GM12878 (cell line): ENCODE data around the gene OR2C1. TPM values are rescaled to one million over a fixed set of nuclear protein-coding genes. Genes with fewer than 3 reads are reported as not detected.
A peak's percentile ranks its signal among the peaks of the same experiment; 100 is the strongest.

Experiments used
- ATAC-seq: fragments of 200-7000 bp; cut with Tn5 transposase; 3 replicates; pipeline ENCODE4 v1.9.1; 2020; ENCODE audit warnings: mild to moderate bottlenecking, moderate library complexity
- BruUV-seq: library from RNA; stranded (reverse); fragments of 400-500 nt; replicated peaks from 2 replicates; lab custom pipeline; 2021; lab: Mats Ljungman, UMichigan
- CTCF ChIA-PET: fragments of 300-600 bp; sonication (Branson Sonifier 250); formaldehyde crosslinking; extraction: SDS; loops from one replicate; lab custom pipeline; 2021; ENCODE audit warnings: inconsistent platforms; lab: Yijun Ruan, JAX
- POLR2A ChIA-PET: fragments of 350-600 bp; formaldehyde crosslinking; extraction: SDS; loops from one replicate; lab custom pipeline; 2021; ENCODE audit warnings: inconsistent platforms; lab: Charles Lee
- RAD21 ChIA-PET: fragments of 300-600 bp; sonication (Branson Sonifier 250); formaldehyde crosslinking; loops from one replicate; lab custom pipeline; 2023; ENCODE audit warnings: antibody characterized with exemption; ENCODE audit not compliant: unreplicated experiment; lab: Charles Lee
- SMC1A ChIA-PET: fragments of 300-600 bp; sonication (Branson Sonifier 250); formaldehyde crosslinking; loops from one replicate; lab custom pipeline; 2023; ENCODE audit not compliant: unreplicated experiment, uncharacterized antibody; lab: Charles Lee
- DNase-seq: peaks from one replicate; pipeline ENCODE4 v3.0.0-alpha.2; 2011; ENCODE audit warnings: low read depth, low spot score
- FAIRE-seq: peaks from 3 replicates; lab custom pipeline; 2011; peaks lifted over from hg19 to GRCh38; lab: Jason Lieb, UNC
- H2AFZ ChIP-seq: 2 replicates; pipeline ENCODE4 v1.6.0; 2011; ENCODE audit warnings: low read depth, low read length, control low read depth; ENCODE audit not compliant: control insufficient read depth
- H3K27ac ChIP-seq: 2 replicates; pipeline ENCODE4 v1.5.1; 2011; ENCODE audit warnings: control low read depth; ENCODE audit not compliant: control insufficient read depth, insufficient read depth
- H3K27me3 ChIP-seq, 2 experiments: replicated peaks in 1 of 2; 2 replicates each; pipeline versions ENCODE4 v1.6.0 to v1.6.1; 2011; ENCODE audit warnings: low read length in 1 of 2; ENCODE audit not compliant: control insufficient read depth in 2 of 2, insufficient read depth in 2 of 2
- H3K36me3 ChIP-seq, 2 experiments: 2 replicates each; pipeline ENCODE4 v1.5.1; 2011; ENCODE audit warnings: low read length in 1 of 2; ENCODE audit not compliant: control insufficient read depth in 2 of 2, insufficient read depth in 2 of 2
- H3K4me1 ChIP-seq: 2 replicates; pipeline ENCODE4 v1.6.1; 2011; ENCODE audit warnings: mild to moderate bottlenecking, low read length, moderate library complexity, mixed read lengths; ENCODE audit not compliant: control insufficient read depth, insufficient read depth
- H3K4me2 ChIP-seq: 2 replicates; pipeline ENCODE4 v1.6.0; 2011; ENCODE audit warnings: control low read depth; ENCODE audit not compliant: control insufficient read depth, insufficient read depth
- H3K4me3 ChIP-seq: fragments of 200-600 bp; sonication (generic); 2 replicates; pipeline ENCODE4 v1.5.1; 2016
- H3K79me2 ChIP-seq: 2 replicates; pipeline ENCODE4 v1.6.0; 2011; ENCODE audit warnings: low read length; ENCODE audit not compliant: control insufficient read depth, insufficient read depth
- H3K9ac ChIP-seq: 2 replicates; pipeline ENCODE4 v1.8.0; 2011; ENCODE audit warnings: low read length, control low read depth, mixed read lengths; ENCODE audit not compliant: control insufficient read depth, insufficient read depth
- H3K9me3 ChIP-seq: replicated peaks from 3 replicates; pipeline ENCODE4 v1.5.1; 2011; ENCODE audit warnings: mild to moderate bottlenecking, low read length; ENCODE audit not compliant: control insufficient read depth, insufficient read depth
- H4K20me1 ChIP-seq: 2 replicates; pipeline ENCODE4 v1.6.0; 2011; ENCODE audit not compliant: control insufficient read depth, insufficient read depth
- ASH2L ChIP-seq: fragments of 300-600, 200-600 bp; sonication (generic); IDR thresholded peaks from 2 replicates; pipeline ENCODE4 v1.6.1; 2017; ENCODE audit warnings: low read depth, mild to moderate bottlenecking, borderline replicate concordance
- CBX5 ChIP-seq: sonication (generic); IDR thresholded peaks from 2 replicates; pipeline ENCODE4 v1.6.1; 2016; ENCODE audit warnings: low read depth, moderate library complexity, mild to moderate bottlenecking, inconsistent platforms
- CHD2 ChIP-seq: IDR thresholded peaks from 2 replicates; pipeline ENCODE4 v1.6.1; 2011; ENCODE audit warnings: low read depth, low read length, improper control_type of control experiment, borderline replicate concordance
- EGR1 ChIP-seq, 2 experiments: IDR thresholded peaks; 1 replicate in 1 of 2; 2 replicates in 1 of 2; pipeline ENCODE4 v1.6.1; 2011 to 2012; ENCODE audit warnings: low read depth in 2 of 2, low read length in 2 of 2, borderline replicate concordance in 1 of 2, mild to moderate bottlenecking in 1 of 2, moderate library complexity in 1 of 2
- EZH2 ChIP-seq: IDR thresholded peaks from 2 replicates; pipeline ENCODE4 v1.6.1; 2012; ENCODE audit warnings: low read depth, mild to moderate bottlenecking, control low read depth, inconsistent platforms, low read length, borderline replicate concordance; ENCODE audit not compliant: control insufficient read depth
- NR2C1 ChIP-seq: fragments of 450-650 bp; IDR thresholded peaks from 2 replicates; pipeline ENCODE4 v1.6.1; 2017; ENCODE audit warnings: antibody characterized with exemption, mild to moderate bottlenecking, moderate library complexity
- RCOR1 ChIP-seq: conservative IDR thresholded peaks from 2 replicates; pipeline ENCODE4 v1.6.1; 2012; ENCODE audit warnings: low read depth, low read length, improper control_type of control experiment
- USF1 ChIP-seq: IDR thresholded peaks from 2 replicates; pipeline ENCODE4 v1.6.1; 2011; ENCODE audit warnings: borderline replicate concordance, low read depth, mild to moderate bottlenecking, moderate library complexity, mixed read lengths, low read length; ENCODE audit not compliant: insufficient read depth; ENCODE audit errors: extremely low read length
- YBX1 ChIP-seq: fragments of 450-650 bp; IDR thresholded peaks from 2 replicates; pipeline ENCODE4 v1.6.1; 2016; ENCODE audit warnings: antibody characterized with exemption
- ZBTB40 ChIP-seq: fragments of 450-650 bp; IDR thresholded peaks from 2 replicates; pipeline ENCODE4 v1.6.1; 2016; ENCODE audit warnings: mild to moderate bottlenecking, moderate library complexity, borderline replicate concordance
- ZNF217 ChIP-seq: fragments of 450-650 bp; IDR thresholded peaks from 2 replicates; pipeline ENCODE4 v1.6.1; 2017; ENCODE audit warnings: antibody characterized with exemption, mild to moderate bottlenecking
- ZNF24 ChIP-seq: fragments of 450-650 bp; IDR thresholded peaks from 2 replicates; pipeline ENCODE4 v1.6.1; 2017; ENCODE audit warnings: antibody characterized with exemption, mild to moderate bottlenecking
- WGBS: methylation state at CpG from one replicate; pipeline ENCODE4 v1.1.6; 2016; ENCODE audit warnings: low lambda C conversion rate; ENCODE audit not compliant: insufficient replicate concordance, insufficient coverage; ENCODE audit errors: missing lambda C conversion rate; 5-methylcytosine and 5-hydroxymethylcytosine counted together
- in situ Hi-C: fragments of 300-500 bp; cut with MboI; formaldehyde crosslinking; loops from 9 replicates; pipeline ENCODE4 v1.14.3; 2018; ENCODE audit warnings: mixed read lengths
- intact Hi-C: fragments of 100-400 bp; cut with micrococcal nuclease; formaldehyde crosslinking; loops from one replicate; pipeline ENCODE4 v1.14.2; 2022; ENCODE audit not compliant: unreplicated experiment
- polyA plus RNA-seq, 11 experiments: library from polyadenylated mRNA; depleted of rRNA in 4 of 11; unstranded in 6 of 11; stranded (reverse) in 5 of 11; fragments of >200 nt; fragmentation: Nextera tagmentation in 4 of 11; fragmentation: Illumina TruSeq in 1 of 11; extraction: Ambion mirVana in 4 of 11; extraction: Trizol in 1 of 11; gene quantifications; 1 replicate in 1 of 11; 2 replicates in 10 of 11; pipeline versions ENCODE4 v1.2.1 to v1.2.3, GENCODE V29; 2011 to 2016; ENCODE audit warnings: inconsistent platforms in 2 of 11, missing spikeins in 2 of 11, low read depth in 1 of 11
- total RNA-seq, 4 experiments: library from RNA; depleted of rRNA in 3 of 4; stranded (reverse); fragments of >200 nt in 3 of 4; fragmentation: Illumina TruSeq in 1 of 4; extraction: Trizol in 1 of 4; gene quantifications; 2 replicates each; pipeline versions ENCODE4 v1.2.1 to v1.2.3, GENCODE V29; 2013 to 2021

OR2C1 gene
- total and polyA plus RNA-seq, 10 of the 15 experiments (the other 5 are each of a cell fraction or from before 2014, with no cell fraction given), result 0.05 to 0.21 (median 0.14) TPM; not detected in 5

GRCh38 chr16:3377917-3378316, 22.2 kb downstream of the OR2C1 start:
- FAIRE-seq, result no peak
- SMC1A ChIA-PET, result no interaction called here

GRCh38 chr16:3383045-3383448, 27.4 kb downstream of the OR2C1 start:
- Histone ChIP-seq H3K27me3 (no peaks in the 10 kb centered on the region), H2AFZ (no peak overlapping the region), H3K4me1 (no peaks in the 10 kb centered on the region), H3K9ac (no peak overlapping the region), H3K79me2 (no peaks in the 10 kb centered on the region), H3K27ac (no peak overlapping the region), H3K4me2 (no peak overlapping the region), H3K4me3 (no peak overlapping the region), H3K9me3 (peaks cover 52% of the 10 kb centered on the region), H4K20me1 (no peaks in the 10 kb centered on the region), H3K36me3 (peaks cover 12 to 23% of the 10 kb centered on the region in 2 experiments)
- WGBS, result 98% methylated on average over 10 of the region's 10 CpGs
- no peak for DNase-seq
- no peak for ATAC-seq
- ChIA-PET RAD21 (no interaction called here), CTCF (no interaction called here), POLR2A (no interaction called here), SMC1A (interaction anchor here (0.6 to 1.4 kb wide), 3 partner anchors 9 to 19 kb away, joined by 3 to 5 read pairs (median 3); no protein-coding TSS in a partner anchor)
- FAIRE-seq, result no peak
- in situ Hi-C loops, result no loop called here
- no TSS peak for BruUV-seq
- intact Hi-C loops, result no loop called here
- TF ChIP-seq ZNF217 (peak; percentile 81; the same call in 1 of the 2 replicates), EGR1 (IDR thresholded peaks at IDR 0.05; ENCODE audit: borderline replicate concordance in 1 of 2, low read depth in 2 of 2, low read length in 2 of 2) (no peak), CBX5 (peak; percentile 98), ASH2L (no peak), CHD2 (no peak), ZBTB40 (0 out of 2 replicates have a peak, but pooled peaks have one; percentile 36), USF1 (peak; percentile 22)

More at GRCh38 chr16:3377917-3378316, 22.2 kb downstream of the OR2C1 start:
- peaks cover 1 to 7% of the 10 kb centered on the region in 2 experiments for H3K36me3 ChIP-seq
- ChIA-PET RAD21 (no interaction called here), CTCF (no interaction called here), POLR2A (interaction anchor here (0.6 kb wide), 1 partner anchor 789 kb away, joined by 7 read pairs; no protein-coding TSS in a partner anchor)
- H4K20me1 ChIP-seq, result no peaks in the 10 kb centered on the region
- peaks cover 25% of the 10 kb centered on the region for H3K9me3 ChIP-seq
- no peak for ATAC-seq
- no TSS peak for BruUV-seq
- no peak overlapping the region for H3K4me3 ChIP-seq
- in situ Hi-C loops (no loop called here), intact Hi-C loops (no loop called here)
- no peak overlapping the region for H3K9ac ChIP-seq
- no peak for DNase-seq
- no peak overlapping the region for H3K27ac ChIP-seq
- H3K27me3 ChIP-seq, result no peaks in the 10 kb centered on the region
- H3K4me1 ChIP-seq, result no peaks in the 10 kb centered on the region
- H3K79me2 ChIP-seq, result no peaks in the 10 kb centered on the region
- no peak overlapping the region for H2AFZ ChIP-seq
- no peak for TF ChIP-seq NR2C1
- TF ChIP-seq EZH2, result no peak
- TF ChIP-seq YBX1, result no peak
- no peak for TF ChIP-seq ZNF24
- TF ChIP-seq RCOR1, result no peak
- TF ChIP-seq, all 136 proteins: peak for 0
- H3K4me2 ChIP-seq, result no peak overlapping the region
